Heart left ventricle (tissue), 16 donors: ENCODE data around the gene KCND3. TPM values are rescaled to one million over a fixed set of nuclear protein-coding genes. Genes with fewer than 3 reads are reported as not detected.

Experiments used
- ATAC-seq, 4 donors: fragments of 200-7000 bp; cut with Tn5 transposase; one replicate each; pipeline ENCODE4 v1.9.1; 2020 to 2022; ENCODE audit warnings: moderate library complexity in 4 of 4, mild to moderate bottlenecking in 3 of 4, moderate number of reproducible peaks in 1 of 4
- DNase-seq, 5 donors: peaks; one replicate each; pipeline ENCODE4 v3.0.0-alpha.2; 2020
- H3K27ac ChIP-seq, 12 donors: fragments of 200-600 bp; sonication (generic) in 4 of 12; one replicate each; pipeline versions ENCODE4 v1.5.0 to v1.8.0; 2016 to 2022; ENCODE audit warnings: mild to moderate bottlenecking in 2 of 12
- H3K27me3 ChIP-seq, 9 donors: fragments of 200-600 bp; sonication (generic) in 2 of 9; one replicate each; pipeline versions ENCODE4 v1.5.1 to v1.8.0; 2016 to 2022; ENCODE audit warnings: mild to moderate bottlenecking in 3 of 9
- H3K36me3 ChIP-seq, 9 donors: fragments of 200-600 bp; sonication (generic) in 2 of 9; one replicate each; pipeline versions ENCODE4 v1.5.0 to v1.8.0; 2018 to 2022; ENCODE audit warnings: mild to moderate bottlenecking in 2 of 9
- H3K4me1 ChIP-seq, 12 donors: fragments of 200-600 bp; sonication (generic) in 4 of 12; one replicate each; pipeline versions ENCODE4 v1.5.0 to v1.8.0; 2016 to 2022; ENCODE audit warnings: mild to moderate bottlenecking in 3 of 12
- H3K4me3 ChIP-seq, 12 donors: fragments of 200-600 bp; sonication (generic) in 4 of 12; one replicate each; pipeline versions ENCODE4 v1.5.0 to v1.8.0; 2017 to 2022; ENCODE audit warnings: mild to moderate bottlenecking in 9 of 12, moderate library complexity in 4 of 12
- H3K9me3 ChIP-seq, 12 donors: fragments of 200-600 bp; sonication (generic) in 4 of 12; one replicate each; pipeline versions ENCODE4 v1.5.0 to v1.8.0; 2016 to 2022; ENCODE audit warnings: mild to moderate bottlenecking in 1 of 12
- CTCF ChIP-seq, 12 donors: fragments of 200-600 bp; sonication (generic) in 4 of 12; IDR thresholded peaks; one replicate each; pipeline versions ENCODE4 v1.5.0 to v1.8.0; 2018 to 2022; ENCODE audit warnings: antibody characterized with exemption in 12 of 12, mild to moderate bottlenecking in 5 of 12
- POLR2A ChIP-seq, 2 donors: fragments of 450-650 bp; IDR thresholded peaks; one replicate each; pipeline ENCODE4 v1.6.1; 2017; ENCODE audit warnings: antibody characterized with exemption in 2 of 2, mild to moderate bottlenecking in 2 of 2, moderate library complexity in 2 of 2
- WGBS, 4 donors: extraction: QIAGEN DNeasy Blood & Tissue Kit in 2 of 4; methylation state at CpG; one replicate each; pipeline versions ENCODE4 v1.1.5 to v1.1.7; 2013 to 2018; 5-methylcytosine and 5-hydroxymethylcytosine counted together
- intact Hi-C, 10 donors: fragments of 100-400 bp; cut with DNase I; formaldehyde crosslinking; loops; one replicate each; pipeline versions ENCODE4 v1.11.1 to v1.14.2; 2022
- polyA plus RNA-seq, 2 donors: library from polyadenylated mRNA; stranded (reverse); fragments of 200-250 nt; gene quantifications; one replicate each; pipeline ENCODE4 v1.2.3, GENCODE V29; 2013
- total RNA-seq, 9 donors: library from RNA; depleted of rRNA in 2 of 9; stranded (reverse); fragments of >200 nt in 2 of 9; fragmentation: NEBNext Ultra II Directional in 3 of 9; extraction: Animal tissue kit (Norgen Biotek cat#: 25700) in 3 of 9; gene quantifications; one replicate each; pipeline versions ENCODE4 v1.1.0 to v1.2.4, GENCODE V29; 2016 to 2023
- donor health status: ischemic (EF 13 %, LVEDD 7.1; RV severe dilation, severe dysfunction).
- donor health status: healthy with polysubstance abuse.
- donor health status: DM: no; HTN: yes; CAD: no.
- donor health status: DM: no; HTN: no; CAD: no.
- donor health status: ischemic (EF 25% LVEDD 6.9; RV normal size, moderate dysfunction).
- donor health status: ischemic (EF 25% LVEDD 5.7; RV mildly dilated, moderate dysfunction).
- donor health status: healthy.
- donor health status: DM: yes; HTN: yes; CAD: no.
- donor health status: ischemic (EF 35%, LVEDD 5.7; RV mildly dilated, moderate dysfunction).
- donor health status: nonischemic (EF 11% LVEDD 7.7; RV severe dilation, severe dysfunction).
- donor health status: DM: yes; HTN: yes; CAD: no.
- donor health status: PGD.
- donor health status: ischemic (EF 29% LVEDD 5.4; RV normal size, mild dysfunction).
- donor health status: nonischemic (EF 23%, LVEDD 6.1; RV moderate dilation, normal function).

The KCND3 gene
- total and polyA plus RNA-seq, 11 donors, result 7.2 to 23.0 (median 15.3) TPM

- no peak for TF ChIP-seq POLR2A (IDR thresholded peaks at IDR 0.05)
- TF ChIP-seq CTCF (IDR thresholded peaks at IDR 0.05), result no peak
- intact Hi-C loops, result loop anchor here in 2 of 10 donors (5.0 to 10.0 kb wide), 3 partner anchors 46 to 94 kb away; no protein-coding TSS in a partner anchor
- 24 to 29% (median 25%) methylated on average over 6 of the region's 6 CpGs for WGBS, 4 donors
- no peaks in the 10 kb centered on the region for H3K27me3 ChIP-seq
- H3K4me3 ChIP-seq, result no peak overlapping the region
- H3K9me3 ChIP-seq, result no peaks in the 10 kb centered on the region
- H3K36me3 ChIP-seq, result no peaks in the 10 kb centered on the region
- ATAC-seq (peak; percentile 88 to 91 (median 90)), DNase-seq (peak; percentile 63 to 86 (median 72))
- H3K27ac ChIP-seq, result peak overlapping the region in 11 of 12 donors; percentile 58 to 88 (median 73)
- peaks cover 0 to 56% (median 25%) of the 10 kb centered on the region in 12 donors for H3K4me1 ChIP-seq
These were observed 41.0 kb downstream of the KCND3 start for GRCh38 chr1:111948209-111949171.

GRCh38 chr1:111943846-111944749, 45.4 kb downstream of the KCND3 start:
- intact Hi-C loops, result loop anchor here in 2 of 10 donors (10.0 kb wide), 2 partner anchors 59 to 89 kb away; no protein-coding TSS in a partner anchor
- peak overlapping the region in 7 of 12 donors; percentile 26 to 88 (median 60) for H3K27ac ChIP-seq
- no peaks in the 10 kb centered on the region for H3K36me3 ChIP-seq
- no peaks in the 10 kb centered on the region for H3K9me3 ChIP-seq
- no peak overlapping the region for H3K4me3 ChIP-seq
- peaks cover 0 to 56% (median 21%) of the 10 kb centered on the region in 12 donors for H3K4me1 ChIP-seq
- peaks cover 0 to 4% (median 0%) of the 10 kb centered on the region in 9 donors for H3K27me3 ChIP-seq
- TF ChIP-seq CTCF (IDR thresholded peaks at IDR 0.05) (no peak), POLR2A (IDR thresholded peaks at IDR 0.05) (no peak)
- ATAC-seq, result peak; percentile 73 to 90 (median 80)
- DNase-seq, result peak in 4 of 5 donors; percentile 59 to 79 (median 68)
- WGBS, 4 donors, result 62 to 66% (median 65%) methylated on average over 15 of the region's 15 CpGs

GRCh38 chr1:111943066-111943465, 46.4 kb downstream of the KCND3 start:
- Histone ChIP-seq H3K4me1 (peaks cover 0 to 46% (median 13%) of the 10 kb centered on the region in 12 donors), H3K9me3 (no peaks in the 10 kb centered on the region), H3K36me3 (no peaks in the 10 kb centered on the region), H3K4me3 (no peak overlapping the region), H3K27ac (no peak overlapping the region), H3K27me3 (peaks cover 0 to 4% (median 0%) of the 10 kb centered on the region in 9 donors)
- TF ChIP-seq POLR2A (IDR thresholded peaks at IDR 0.05) (no peak), CTCF (IDR thresholded peaks at IDR 0.05) (no peak)
- WGBS, 4 donors, result 78 to 81% (median 80%) methylated on average over 4 of the region's 4 CpGs
- ATAC-seq (no peak), DNase-seq (no peak)
- intact Hi-C loops, result loop anchor here in 2 of 10 donors (10.0 kb wide), 2 partner anchors 58 to 88 kb away; no protein-coding TSS in a partner anchor
